Measurements from ENCODE around the gene TSPAN10. TPM values are rescaled to one million over a fixed set of nuclear protein-coding genes. Genes with fewer than 3 reads are reported as not detected.
"Not testable (repeated sequence)": the region's sequence is repeated elsewhere in the genome, so short reads cannot be mapped to it uniquely, and the experiment has no call there.

Gene TSPAN10
- total RNA-seq (2014; rRNA removed; shearing (Covaris generic)) = 5.7 and 6.8 TPM in 2 replicates

DNA sequence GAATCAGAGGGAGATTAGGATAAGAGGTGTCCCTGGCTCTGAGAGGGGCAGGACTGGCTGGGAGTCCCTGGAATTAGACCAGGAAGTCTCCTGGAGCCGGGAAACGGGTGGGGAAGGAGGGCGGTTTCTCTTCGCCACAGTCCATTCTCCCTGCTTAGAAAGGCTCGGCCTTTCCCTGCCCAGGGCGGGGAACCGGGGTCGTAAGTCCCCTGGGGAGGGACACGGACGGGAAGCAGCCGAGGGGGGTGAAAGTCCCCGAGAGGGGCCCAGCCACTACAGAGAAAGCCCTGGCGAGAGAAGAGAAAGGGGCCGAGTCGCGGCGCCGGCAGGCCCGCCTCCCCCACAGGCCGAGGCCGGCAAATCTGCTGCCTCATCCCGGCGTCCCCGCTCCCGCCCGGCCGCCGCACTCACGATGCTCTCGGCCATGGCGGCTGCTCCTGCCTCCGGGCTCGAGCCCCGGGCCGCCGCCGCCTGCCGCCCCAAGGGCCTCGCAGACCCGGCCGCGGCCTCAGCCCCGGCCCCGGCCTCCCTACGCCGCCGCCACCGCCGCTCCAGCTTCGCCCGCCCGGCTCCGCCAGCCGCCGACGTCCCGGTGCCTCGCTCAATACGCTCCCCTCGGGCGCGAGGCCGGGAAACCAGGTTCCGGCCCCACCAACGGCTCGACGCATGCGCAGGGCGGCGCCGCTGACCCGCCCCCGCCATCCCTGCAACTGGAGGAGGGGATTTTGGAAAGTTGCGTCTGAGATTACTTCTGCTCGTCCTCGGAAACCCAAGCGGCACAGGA, at the start of gene TSPAN10, which contains the start of gene NPLOC4:
TSS of gene TSPAN10 (plus strand) at position 692 of the 784 bp plus-strand sequence. CDS start 5,217 bp downstream, outside the sequence.
TSS of gene NPLOC4 (minus strand) at position 608 of the 784 bp plus-strand sequence. CDS start at position 426, 182 bp downstream.
- peak; percentile 68 for DNase-seq (ENCODE audit: low spot score)

GRCh38 chr17:81589612-81590011, 47.4 kb upstream of the TSPAN10 start:
- no peak for DNase-seq (ENCODE audit: low spot score)

DNA sequence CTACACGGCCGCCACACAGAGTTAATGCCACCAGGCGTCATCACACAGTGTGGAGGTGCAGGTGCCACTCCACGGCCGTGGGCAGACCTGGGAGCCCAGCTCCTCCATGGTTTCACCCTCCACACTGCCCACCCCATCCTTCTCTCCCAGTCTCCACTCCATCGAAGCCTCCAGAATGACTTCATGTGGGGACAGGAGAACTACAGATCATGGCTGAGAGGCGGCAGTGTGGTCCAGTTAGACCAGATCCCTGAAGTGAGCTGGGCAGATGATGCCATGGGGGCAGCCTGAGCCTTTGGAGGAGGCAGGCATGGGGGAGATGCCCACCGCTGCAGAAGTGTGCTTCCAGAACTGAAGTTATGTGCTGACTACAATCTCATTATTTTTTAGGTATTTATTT, 46.9 kb upstream of the TSPAN10 start:
- DNase-seq (ENCODE audit: low spot score) = no peak

GRCh38 chr17:81591971-81592370, 45.0 kb upstream of the TSPAN10 start:
- DNase-seq (ENCODE audit: low spot score) = no peak

- DNase-seq (ENCODE audit: low spot score) = no peak
These were observed 43.7 kb upstream of the TSPAN10 start for GRCh38 chr17:81593105-81593871.

DNA sequence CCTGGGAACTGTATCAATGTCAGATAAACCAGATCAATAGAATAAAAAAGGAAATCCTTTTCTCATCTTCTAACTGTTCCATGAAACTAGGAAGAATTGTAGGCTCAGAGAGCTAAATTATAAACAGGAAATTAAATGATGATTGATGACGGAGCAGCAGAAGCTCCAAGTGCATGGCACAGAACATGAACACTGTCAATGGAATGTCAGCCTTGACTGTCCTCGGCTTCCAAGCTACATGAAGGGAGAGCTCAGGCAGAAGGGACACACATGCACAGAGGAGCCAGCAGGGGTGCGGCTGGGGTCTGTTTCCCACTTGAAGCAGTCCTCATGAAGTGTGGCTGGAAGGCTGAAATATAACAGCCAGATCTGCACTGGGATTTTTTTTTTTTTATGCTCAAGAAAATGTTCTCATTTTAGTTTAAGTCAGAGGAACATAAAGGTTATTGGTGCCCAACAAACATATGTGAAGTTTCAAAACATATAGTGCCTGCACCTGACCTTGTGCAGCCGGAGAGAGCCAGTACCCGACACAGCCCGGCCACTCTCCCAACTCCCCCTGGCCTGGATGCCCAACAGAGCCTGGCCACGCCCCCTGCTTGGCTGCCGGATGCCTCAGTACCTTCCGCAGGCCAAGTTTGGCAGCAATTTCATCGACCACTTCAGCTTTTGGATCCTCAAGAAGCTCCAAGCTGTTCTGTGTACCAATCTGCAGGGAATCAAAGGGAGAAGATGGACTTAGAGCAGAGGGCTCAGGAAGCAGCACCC, 37.1 kb upstream of the TSPAN10 start:
- DNase-seq (ENCODE audit: low spot score) = no peak

DNA sequence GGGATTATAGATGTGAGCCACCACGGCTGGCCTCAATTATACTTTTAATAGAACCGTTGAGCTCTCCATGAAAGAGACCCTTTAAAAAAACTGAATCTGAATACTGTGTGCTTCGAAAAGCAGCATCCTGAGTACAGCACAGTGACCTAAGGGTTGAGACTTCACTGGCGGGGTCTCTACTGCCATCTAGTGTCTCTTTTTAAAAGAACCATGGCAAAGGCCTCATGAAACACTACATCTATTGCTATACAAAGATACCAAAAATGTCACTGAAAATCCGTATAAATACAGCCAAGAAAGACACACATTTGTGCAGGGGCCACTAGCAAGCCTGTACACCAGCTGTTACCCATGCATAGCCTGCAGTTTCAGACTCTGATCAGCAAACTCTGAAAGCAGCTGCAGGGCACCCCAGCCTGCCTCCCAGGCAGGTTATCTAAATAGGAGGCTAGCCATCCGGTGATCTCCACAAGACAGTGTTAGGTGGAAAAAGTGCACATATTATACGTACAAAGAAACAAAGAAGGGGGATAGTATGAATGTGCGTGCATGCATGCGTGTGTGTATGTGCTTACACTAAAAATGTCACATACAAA, 35.4 kb upstream of the TSPAN10 start:
- DNase-seq (ENCODE audit: low spot score) = peak; percentile 65

GRCh38 chr17:81603846-81604610, 33.0 kb upstream of the TSPAN10 start:
- DNase-seq (ENCODE audit: low spot score) = no peak

GRCh38 chr17:81607431-81607830, 29.6 kb upstream of the TSPAN10 start:
- no peak for DNase-seq (ENCODE audit: low spot score)

DNA sequence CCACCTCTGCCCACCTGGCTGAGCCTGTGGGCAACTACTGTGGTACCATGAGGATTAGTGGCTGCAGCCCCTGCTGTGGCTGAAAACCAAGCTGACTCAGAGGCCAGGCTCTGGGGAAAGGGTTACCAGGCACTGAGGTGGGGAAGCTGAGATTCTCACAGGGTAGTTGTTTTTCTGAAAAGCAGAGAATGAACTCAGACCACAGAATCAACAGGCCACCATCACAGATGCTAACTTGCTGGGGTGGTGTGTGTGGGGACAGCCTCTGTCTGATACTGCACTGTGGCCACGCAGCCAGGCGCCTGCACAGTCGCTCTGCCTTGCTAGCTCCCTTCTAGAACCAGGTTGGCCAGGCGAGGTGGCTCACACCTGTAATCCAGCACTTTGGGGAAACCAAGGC, 28.9 kb upstream of the TSPAN10 start:
- DNase-seq (ENCODE audit: low spot score) = no peak

DNA sequence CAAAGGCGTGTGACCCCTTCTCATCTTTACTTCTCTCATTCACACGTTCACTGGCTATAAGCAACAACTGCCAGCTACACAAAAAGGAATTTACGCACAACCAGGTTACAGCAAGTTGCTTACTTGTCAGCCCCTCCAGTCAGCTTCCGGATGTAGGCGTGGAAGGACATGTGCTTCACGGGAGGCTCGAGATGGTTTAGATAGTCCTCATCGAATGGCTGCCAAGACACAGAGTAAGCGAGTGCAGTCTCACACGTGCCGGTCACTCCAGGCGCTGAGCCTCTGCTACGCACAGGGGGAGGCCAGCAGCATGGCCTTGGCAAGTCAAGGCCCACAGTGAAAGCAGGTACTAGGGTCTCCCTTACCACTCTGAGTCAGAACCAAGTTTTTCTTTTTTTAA, 28.4 kb upstream of the TSPAN10 start:
- DNase-seq (ENCODE audit: low spot score) = no peak

DNA sequence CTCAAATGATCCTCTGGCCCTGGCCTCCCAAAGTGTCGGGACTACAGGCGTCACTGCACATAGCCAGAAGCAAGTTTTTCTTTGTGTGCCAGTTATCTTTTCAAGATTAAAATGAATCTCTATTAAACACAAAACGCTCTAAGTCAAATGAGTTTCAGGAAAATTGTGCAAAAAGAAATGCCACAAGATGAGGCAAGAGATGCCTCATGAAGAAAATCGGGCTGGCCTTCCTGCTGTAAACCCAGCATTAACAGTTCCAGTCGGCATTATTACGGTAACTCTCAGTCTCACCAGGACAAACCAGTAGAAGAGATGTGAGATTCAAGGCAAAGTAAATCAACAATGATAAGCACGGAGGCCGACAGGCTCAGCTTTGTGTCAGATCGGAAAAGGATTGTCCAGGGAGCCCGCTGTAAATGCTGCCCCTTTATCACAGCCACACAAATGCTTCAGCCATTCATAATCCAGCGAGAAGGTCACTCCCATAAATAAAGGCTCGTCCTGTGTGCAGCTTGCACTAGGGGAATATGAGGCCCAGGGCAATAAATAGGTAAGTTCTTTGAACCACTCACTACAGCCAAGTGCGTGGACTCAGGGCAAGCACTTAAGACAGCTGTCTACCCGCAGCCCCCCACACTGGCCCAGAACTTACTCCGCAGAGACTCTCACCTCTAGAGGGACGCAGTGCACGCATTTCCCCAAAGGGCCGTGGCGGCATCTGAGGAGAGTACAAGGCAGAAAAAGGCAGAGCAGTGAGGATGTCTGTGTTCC, 27.3 kb upstream of the TSPAN10 start:
- DNase-seq (ENCODE audit: low spot score) = no peak

DNA sequence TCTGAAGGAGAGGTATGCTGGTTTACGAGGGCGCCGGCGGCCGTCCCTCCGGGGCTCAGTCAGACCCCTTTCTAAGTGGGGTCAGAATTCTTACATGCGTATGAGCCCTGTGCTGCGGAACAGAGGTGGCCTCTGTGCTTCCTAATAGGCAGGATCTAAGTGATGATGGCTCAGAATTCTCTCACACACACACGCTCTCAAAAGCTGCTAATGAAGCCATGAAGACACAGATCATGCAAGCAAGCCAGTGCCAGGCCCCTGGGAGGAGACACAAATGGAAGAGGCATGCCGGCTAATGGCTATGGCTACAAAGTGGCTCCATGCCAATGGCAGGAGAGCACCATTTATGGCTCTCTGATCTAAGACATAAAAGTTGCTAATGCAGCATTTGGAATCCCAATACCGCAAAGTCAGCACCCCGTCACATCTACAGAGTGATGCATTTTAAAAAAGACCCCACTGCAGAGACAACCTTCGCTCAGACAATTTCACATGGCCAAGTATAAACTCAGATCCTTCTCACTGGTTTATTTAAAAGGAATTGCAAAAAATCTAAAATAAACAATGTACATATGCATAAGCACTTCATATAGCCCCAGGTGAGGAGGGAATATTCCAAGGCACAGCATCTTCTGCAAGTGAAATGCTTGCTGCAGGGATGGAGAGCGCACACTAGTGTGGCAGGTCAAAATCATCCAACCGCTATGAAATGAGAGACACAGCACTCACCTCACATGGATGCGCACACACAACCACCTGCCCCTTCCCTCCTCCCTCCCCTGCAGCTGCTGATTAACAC, 24.6 kb upstream of the TSPAN10 start:
- DNase-seq (ENCODE audit: low spot score) = no peak

GRCh38 chr17:81615401-81615930, 21.5 kb upstream of the TSPAN10 start:
- DNase-seq (ENCODE audit: low spot score) = no peak

DNA sequence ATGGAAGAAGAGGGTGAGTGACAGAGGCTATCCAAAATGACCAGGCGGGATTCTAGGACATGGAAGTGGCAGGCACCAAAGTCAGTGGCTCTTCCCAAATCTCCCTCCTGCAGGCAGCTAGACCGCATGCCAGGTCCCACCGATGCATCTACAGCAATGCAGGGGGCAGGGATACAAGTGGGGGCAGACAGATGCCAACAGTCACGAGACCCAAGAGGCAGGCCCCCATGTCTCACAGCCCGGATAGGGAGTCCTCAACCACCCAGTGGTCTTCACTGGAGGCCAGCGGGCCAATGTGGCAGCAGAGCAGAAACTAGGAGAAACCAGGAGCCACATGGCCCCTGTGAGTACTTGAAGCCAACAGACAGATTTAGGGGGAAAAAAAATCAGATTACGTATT, 20.1 kb upstream of the TSPAN10 start:
- DNase-seq (ENCODE audit: low spot score) = no peak

DNA sequence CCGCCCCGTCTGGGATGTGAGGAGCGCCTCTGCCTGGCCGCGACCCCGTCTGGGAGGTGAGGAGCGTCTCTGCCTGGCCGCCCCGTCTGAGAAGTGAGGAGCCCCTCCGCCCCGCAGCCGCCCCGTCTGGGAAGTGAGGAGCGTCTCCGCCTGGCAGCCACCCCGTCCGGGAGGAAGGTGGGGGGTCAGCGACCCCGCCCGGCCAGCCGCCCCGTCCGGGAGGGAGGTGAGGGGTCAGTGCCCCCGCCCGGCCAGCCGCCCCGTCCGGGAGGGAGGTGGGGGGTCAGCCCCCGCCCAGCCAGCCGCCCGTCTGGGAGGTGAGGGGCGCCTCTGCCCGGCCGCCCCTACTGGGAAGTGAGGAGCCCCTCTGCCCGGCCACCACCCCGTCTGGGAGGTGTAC, 18.7 kb upstream of the TSPAN10 start:
- not testable (repeated sequence) for DNase-seq (ENCODE audit: low spot score)

DNA sequence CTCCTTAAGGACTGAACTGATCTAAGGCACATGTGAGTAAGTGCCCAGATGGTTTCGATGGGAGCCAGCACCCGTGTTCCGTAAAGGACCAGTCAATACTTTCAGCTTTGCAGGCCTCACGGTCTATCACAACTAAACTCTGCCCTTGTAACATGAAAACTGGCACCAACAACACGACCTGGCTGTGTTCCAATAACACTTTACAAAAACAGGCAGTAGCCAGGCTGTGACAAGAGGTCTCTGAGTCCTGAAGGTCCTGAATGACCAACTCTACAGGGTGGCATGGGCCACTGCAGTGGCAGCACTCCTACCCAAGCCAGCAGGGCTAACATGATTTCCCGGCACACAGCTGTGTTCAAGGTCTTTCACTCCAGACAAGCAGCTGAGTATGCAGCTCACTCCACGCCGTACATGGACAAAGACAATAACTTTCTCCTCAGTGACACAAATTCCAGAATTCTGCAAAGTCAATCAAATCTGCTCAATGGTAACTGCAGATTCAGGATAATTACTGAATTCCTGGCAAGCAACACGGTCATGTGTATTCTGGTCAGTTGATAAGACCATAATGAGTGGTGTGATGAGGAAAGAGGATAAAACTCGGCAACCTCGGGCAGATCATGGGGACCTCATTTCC, 15.4 kb upstream of the TSPAN10 start:
- no peak for DNase-seq (ENCODE audit: low spot score)

DNA sequence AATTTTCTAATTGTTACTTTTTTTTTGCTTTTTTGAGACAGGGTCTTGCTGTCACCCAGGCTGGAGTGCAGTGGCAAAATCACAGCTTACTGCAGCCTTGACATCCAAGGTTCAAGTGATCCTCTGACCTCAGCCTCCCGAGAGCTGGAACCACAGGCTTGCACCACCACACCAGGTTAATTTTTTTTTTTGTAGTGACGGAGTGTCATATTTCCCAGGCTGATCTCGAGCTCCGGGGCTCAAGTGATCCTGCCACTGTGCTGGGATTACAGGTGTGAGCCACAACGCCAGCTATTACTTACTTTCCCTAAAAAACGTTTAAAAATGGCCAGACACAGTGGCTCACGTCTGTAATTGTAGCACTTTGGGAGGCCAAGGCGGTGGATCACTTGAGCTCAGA, 6.7 kb upstream of the TSPAN10 start:
- no peak for DNase-seq (ENCODE audit: low spot score)

- DNase-seq (ENCODE audit: low spot score) = no peak
These were observed 5.5 kb upstream of the TSPAN10 start for GRCh38 chr17:81631482-81631881.
